SJSA1 (cell line): ENCODE data around the gene PPFIA2. TPM values are rescaled to one million over a fixed set of nuclear protein-coding genes. Genes with fewer than 3 reads are reported as not detected.

ENCODE experiments used
- DNase-seq, 2 experiments: peaks; one replicate each; pipeline ENCODE4 v3.0.0-alpha.2; 2015 to 2020; ENCODE audit warnings: low spot score in 2 of 2, low read depth in 1 of 2
- H3K27ac ChIP-seq: fragments of 250-450 bp; sonication (Bioruptor Pico); 2 replicates; pipeline ENCODE4 v1.5.1; 2020; ENCODE audit warnings: mild to moderate bottlenecking, moderate library complexity
- H3K27me3 ChIP-seq: fragments of 250-450 bp; sonication (Bioruptor Pico); replicated peaks from 2 replicates; pipeline ENCODE4 v1.5.1; 2020; ENCODE audit warnings: mild to moderate bottlenecking, moderate library complexity
- H3K36me3 ChIP-seq: fragments of 250-450 bp; sonication (Bioruptor Pico); 2 replicates; pipeline ENCODE4 v1.5.1; 2020; ENCODE audit warnings: mild to moderate bottlenecking
- H3K4me1 ChIP-seq: fragments of 250-450 bp; sonication (Bioruptor Pico); replicated peaks from 2 replicates; pipeline ENCODE4 v1.6.1; 2021; ENCODE audit warnings: mild to moderate bottlenecking
- H3K4me3 ChIP-seq: fragments of 250-450 bp; sonication (Bioruptor Pico); 2 replicates; pipeline ENCODE4 v1.5.1; 2020; ENCODE audit warnings: mild to moderate bottlenecking
- H3K9me3 ChIP-seq: fragments of 250-450 bp; sonication (Bioruptor Pico); replicated peaks from 2 replicates; pipeline ENCODE4 v1.5.1; 2020; ENCODE audit warnings: mild to moderate bottlenecking
- total RNA-seq: library from RNA; depleted of rRNA; stranded (reverse); fragments of >200 nt; shearing (Covaris generic); gene quantifications from 2 replicates; pipeline ENCODE4 v1.2.3, GENCODE V29; 2014; rRNA removed

PPFIA2 gene
- total RNA-seq = 0.47 and 1.1 TPM in 2 replicates

- no peak within 1 kb of the TSS for H3K27ac ChIP-seq
- no peaks in the 10 kb centered on the region for H3K9me3 ChIP-seq
- peak within 1 kb of the TSS; percentile 33 for H3K4me3 ChIP-seq
- H3K27me3 ChIP-seq = peaks cover 34% of the 10 kb centered on the region
- peak in 1 of 2 experiments; percentile 5 for DNase-seq
- H3K36me3 ChIP-seq = no peaks in the 10 kb centered on the region
- peaks cover 8% of the 10 kb centered on the region; the same call in 1 of the 2 replicates for H3K4me1 ChIP-seq
Observed at GRCh38 chr12:81759190-81760051, at the start of gene PPFIA2. Gene PPFIA2 (minus strand): TSS chr12:81759350.

DNA sequence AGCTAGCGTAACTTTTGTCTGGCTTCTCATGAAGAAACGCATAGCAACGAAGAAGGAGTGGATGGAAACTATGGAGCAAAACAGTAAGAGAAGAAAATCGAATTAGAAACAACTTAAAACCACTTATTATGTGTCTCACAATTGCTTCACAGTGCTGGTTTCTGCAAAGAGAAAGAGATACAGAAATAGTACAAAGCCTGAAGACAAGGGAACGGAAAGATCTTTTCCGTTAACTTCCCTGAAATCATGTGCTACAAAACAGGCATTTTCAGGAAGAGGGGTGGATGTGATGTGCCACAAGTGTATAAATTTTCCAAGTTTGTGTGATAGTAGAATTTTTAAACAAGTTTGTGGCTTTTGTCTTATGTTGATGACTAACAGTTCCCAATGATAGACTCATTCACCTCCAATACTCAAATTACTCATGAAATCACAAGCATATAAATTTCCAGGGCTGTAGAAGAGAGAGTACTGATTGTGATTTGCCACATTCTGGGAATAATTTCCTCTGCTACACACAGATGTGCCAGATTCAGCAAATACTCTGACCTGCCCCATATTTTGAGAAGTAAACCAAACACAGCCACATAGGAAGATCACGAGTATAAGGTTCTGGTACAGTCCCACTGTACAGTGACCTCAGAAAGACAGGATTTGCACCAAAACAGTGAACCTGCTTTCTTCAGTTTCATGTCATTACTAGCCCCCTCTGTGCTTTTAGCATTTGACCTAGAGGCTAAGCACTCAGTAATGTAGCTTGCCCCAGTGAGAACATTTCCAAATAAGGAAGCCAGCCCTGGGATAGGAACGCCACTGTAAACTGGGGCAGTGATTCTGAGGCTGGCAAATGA, 41.4 kb upstream of the PPFIA2 start:
- H3K4me3 ChIP-seq = no peak overlapping the region
- H3K9me3 ChIP-seq = no peaks in the 10 kb centered on the region
- H3K27me3 ChIP-seq = no peaks in the 10 kb centered on the region
- DNase-seq = peak in 1 of 2 experiments; percentile 7
- H3K36me3 ChIP-seq = no peaks in the 10 kb centered on the region
- peaks cover 8% of the 10 kb centered on the region for H3K4me1 ChIP-seq
- no peak overlapping the region for H3K27ac ChIP-seq

DNA sequence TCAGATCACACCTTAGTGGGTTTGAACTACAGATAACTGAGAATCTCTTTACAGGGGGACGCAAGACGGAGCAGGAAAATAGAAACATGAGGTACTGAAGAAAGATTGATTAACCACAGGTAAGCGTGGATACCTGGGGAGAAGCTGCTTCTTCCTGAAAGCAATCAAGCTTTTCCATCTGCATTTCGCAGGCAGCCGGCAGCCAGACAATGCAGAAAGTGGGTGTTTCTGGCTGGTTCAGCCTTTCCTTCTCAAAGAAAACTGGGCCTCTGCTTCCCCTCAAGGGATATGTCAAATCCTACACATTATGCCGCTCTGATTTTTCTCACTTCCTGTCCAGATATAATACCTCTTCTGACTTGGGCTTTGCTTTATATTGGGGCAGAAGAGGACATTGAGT, 39.1 kb upstream of the PPFIA2 start:
- Histone ChIP-seq H3K9me3 (no peaks in the 10 kb centered on the region), H3K27ac (no peak overlapping the region), H3K36me3 (no peaks in the 10 kb centered on the region), H3K4me3 (no peak overlapping the region), H3K27me3 (no peaks in the 10 kb centered on the region), H3K4me1 (peaks cover 8% of the 10 kb centered on the region)
- no peak for DNase-seq

DNA sequence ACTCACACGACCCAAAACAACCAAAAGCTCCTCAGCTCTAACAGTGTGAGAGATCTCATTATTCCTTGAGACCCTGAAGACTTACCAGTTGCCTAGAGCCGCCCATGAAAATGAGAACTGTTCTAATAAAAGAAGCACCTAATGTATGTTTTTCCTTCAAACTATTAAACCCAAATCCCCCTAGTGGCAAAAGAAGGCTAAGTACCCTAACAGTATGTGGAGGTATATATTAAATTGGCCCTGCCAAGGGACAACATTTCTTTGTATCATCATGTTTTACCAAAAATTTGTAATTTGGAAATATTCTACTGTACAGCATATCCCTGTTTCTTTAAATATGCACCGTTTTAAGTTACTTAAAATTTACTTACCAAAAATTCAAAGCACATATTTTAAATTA, 38.0 kb upstream of the PPFIA2 start:
- Histone ChIP-seq H3K27ac (no peak overlapping the region), H3K9me3 (no peaks in the 10 kb centered on the region), H3K36me3 (no peaks in the 10 kb centered on the region), H3K27me3 (no peaks in the 10 kb centered on the region), H3K4me1 (peaks cover 8% of the 10 kb centered on the region), H3K4me3 (no peak overlapping the region)
- DNase-seq = no peak

DNA sequence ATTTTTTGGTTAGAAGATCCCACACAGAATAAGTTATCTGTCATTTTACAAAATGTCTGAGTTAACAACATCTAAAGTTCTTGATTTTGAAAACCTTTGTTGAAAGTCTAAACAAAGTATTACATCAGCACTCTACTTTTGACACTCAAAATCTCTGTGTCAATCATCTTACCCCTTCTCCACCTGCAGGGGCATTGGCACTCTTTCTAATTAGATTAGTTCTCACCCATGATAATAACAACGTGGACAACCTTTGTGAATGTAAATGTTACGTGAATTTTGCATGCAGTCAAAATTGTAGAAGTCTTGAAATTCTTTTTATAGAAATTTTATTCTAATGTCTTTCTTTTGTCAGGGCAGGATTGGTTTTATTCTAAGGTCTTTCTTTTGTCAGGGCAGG, 33.5 kb upstream of the PPFIA2 start:
- H3K27ac ChIP-seq = no peak overlapping the region
- no peaks in the 10 kb centered on the region for H3K9me3 ChIP-seq
- H3K4me1 ChIP-seq = no peaks in the 10 kb centered on the region
- no peak overlapping the region for H3K4me3 ChIP-seq
- no peaks in the 10 kb centered on the region for H3K27me3 ChIP-seq
- no peaks in the 10 kb centered on the region for H3K36me3 ChIP-seq
- no peak for DNase-seq

DNA sequence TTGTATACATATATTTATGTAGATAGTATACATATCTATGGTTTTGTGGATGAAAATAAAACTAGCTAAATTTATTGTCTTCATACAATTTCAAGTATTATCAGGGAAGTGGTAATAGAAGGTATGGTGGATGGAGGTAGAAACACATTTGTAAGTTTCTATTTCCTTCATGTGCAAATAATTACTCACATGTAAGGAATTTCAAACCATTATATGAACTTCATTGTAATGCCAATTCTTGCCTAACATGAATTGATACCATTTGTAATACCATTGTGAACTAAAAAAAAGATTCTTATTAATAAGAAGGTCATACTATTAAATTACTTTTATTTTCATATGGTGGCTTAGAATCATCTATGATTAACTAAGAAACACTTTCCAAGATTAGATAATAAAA, 20.1 kb upstream of the PPFIA2 start:
- no peak overlapping the region for H3K4me3 ChIP-seq
- H3K9me3 ChIP-seq = no peaks in the 10 kb centered on the region
- H3K27ac ChIP-seq = no peak overlapping the region
- no peak for DNase-seq
- H3K4me1 ChIP-seq = no peaks in the 10 kb centered on the region
- no peaks in the 10 kb centered on the region for H3K27me3 ChIP-seq
- no peaks in the 10 kb centered on the region for H3K36me3 ChIP-seq

GRCh38 chr12:81778719-81779118, 19.6 kb upstream of the PPFIA2 start:
- no peaks in the 10 kb centered on the region for H3K9me3 ChIP-seq
- no peaks in the 10 kb centered on the region for H3K36me3 ChIP-seq
- no peaks in the 10 kb centered on the region for H3K4me1 ChIP-seq
- H3K27ac ChIP-seq = no peak overlapping the region
- no peaks in the 10 kb centered on the region for H3K27me3 ChIP-seq
- no peak for DNase-seq
- H3K4me3 ChIP-seq = no peak overlapping the region

DNA sequence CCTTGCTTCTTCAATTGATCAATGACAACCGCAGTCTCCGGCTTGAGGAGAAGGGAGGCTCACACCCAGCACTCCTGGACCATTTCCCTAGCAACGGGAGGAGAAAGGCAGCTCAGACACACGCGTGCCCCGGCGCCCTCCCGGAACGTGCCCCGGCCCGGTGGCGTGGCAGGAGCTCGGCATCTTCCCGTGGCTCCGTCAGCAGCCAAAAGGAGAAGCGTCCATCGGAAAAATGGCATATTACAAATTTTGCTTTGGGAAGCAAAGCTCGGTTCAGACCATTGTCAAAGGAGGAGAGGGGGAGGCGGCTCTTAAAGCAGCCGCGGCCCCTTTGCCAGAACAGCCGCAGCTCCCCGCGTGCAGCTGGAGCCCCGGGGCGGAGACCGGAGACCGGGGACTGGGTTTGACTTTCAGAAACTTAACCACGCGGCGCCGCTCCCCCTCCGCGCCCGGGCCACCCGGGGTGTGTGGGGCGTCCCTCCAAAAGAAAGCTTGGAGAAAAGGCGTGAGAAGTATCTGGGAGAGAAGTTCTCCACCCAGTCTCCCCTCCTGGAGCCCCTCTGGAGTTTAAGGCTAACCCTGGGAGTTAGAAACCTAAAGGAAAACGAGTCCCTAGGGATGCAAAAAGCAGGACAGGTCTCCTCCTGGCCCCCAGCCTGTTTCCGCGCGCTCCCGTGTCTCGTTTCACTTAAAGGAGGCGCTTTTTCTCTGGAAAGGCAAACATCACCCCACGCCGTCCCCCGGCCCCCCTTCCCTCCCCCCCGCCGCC, 545 bp downstream of the PPFIA2 start:
- no peaks in the 10 kb centered on the region for H3K9me3 ChIP-seq
- DNase-seq = peak; percentile 41 to 42

GRCh38 chr12:81757731-81758365, 1.3 kb downstream of the PPFIA2 start:
- no peak for DNase-seq
- Histone ChIP-seq H3K4me3 (no peak overlapping the region; the same call in 1 of the 2 replicates), H3K36me3 (no peaks in the 10 kb centered on the region)

More for the DNA sequence above, 545 bp downstream of the PPFIA2 start:
- Histone ChIP-seq H3K4me3 (peak overlapping the region; percentile 33), H3K27ac (no peak overlapping the region), H3K36me3 (no peaks in the 10 kb centered on the region), H3K27me3 (peaks cover 36% of the 10 kb centered on the region), H3K4me1 (peaks cover 8% of the 10 kb centered on the region; the same call in 1 of the 2 replicates)

DNA sequence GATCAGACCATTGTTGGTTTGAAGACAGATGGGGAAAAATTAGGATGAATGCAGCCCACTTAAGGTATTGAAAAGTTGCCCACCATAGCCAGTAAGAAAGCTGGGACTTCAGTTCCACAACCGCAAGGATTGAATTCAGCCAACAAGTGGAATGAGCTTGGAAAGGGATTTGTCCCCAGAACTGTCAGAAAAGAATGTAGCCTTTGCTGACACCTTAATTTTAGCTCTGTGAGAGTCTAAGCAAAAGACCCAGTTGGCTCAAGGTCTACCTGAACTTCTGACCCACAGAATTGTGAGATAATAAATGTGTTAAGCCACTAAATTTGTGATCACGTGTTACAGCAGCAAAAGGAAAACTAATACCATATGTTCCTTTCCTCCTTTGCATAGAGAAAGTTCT, 29.4 kb downstream of the PPFIA2 start:
- DNase-seq = no peak
- H3K4me3 ChIP-seq = no peak overlapping the region
- no peak overlapping the region for H3K27ac ChIP-seq
- no peaks in the 10 kb centered on the region for H3K27me3 ChIP-seq
- no peaks in the 10 kb centered on the region for H3K36me3 ChIP-seq
- H3K9me3 ChIP-seq = no peaks in the 10 kb centered on the region
- no peaks in the 10 kb centered on the region for H3K4me1 ChIP-seq

More at GRCh38 chr12:81757731-81758365, 1.3 kb downstream of the PPFIA2 start:
- Histone ChIP-seq H3K27me3 (peaks cover 36% of the 10 kb centered on the region), H3K9me3 (no peaks in the 10 kb centered on the region), H3K27ac (no peak overlapping the region), H3K4me1 (peaks cover 8% of the 10 kb centered on the region; the same call in 1 of the 2 replicates)

DNA sequence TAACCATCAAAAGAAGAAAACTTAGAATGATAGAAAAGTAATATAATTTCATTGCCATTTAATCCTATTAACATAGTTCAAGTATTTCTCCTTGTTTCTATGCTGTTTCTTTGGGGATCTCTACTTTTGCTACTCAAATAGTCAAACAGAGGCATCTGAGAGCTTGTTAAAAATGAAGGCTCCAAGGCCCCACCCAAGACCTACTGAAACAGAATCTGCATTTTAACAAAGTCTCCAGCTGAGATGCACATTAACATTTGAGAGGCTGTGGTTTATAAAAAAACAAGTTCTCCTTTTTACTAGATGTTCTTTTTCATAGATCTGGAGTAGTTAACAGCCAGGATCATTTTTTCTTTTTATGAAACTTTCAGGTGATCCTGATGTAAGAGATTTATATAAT, 31.8 kb downstream of the PPFIA2 start:
- H3K4me1 ChIP-seq = no peaks in the 10 kb centered on the region
- no peak overlapping the region for H3K27ac ChIP-seq
- H3K36me3 ChIP-seq = no peaks in the 10 kb centered on the region
- H3K9me3 ChIP-seq = no peaks in the 10 kb centered on the region
- no peak overlapping the region for H3K4me3 ChIP-seq
- no peak for DNase-seq
- H3K27me3 ChIP-seq = no peaks in the 10 kb centered on the region

DNA sequence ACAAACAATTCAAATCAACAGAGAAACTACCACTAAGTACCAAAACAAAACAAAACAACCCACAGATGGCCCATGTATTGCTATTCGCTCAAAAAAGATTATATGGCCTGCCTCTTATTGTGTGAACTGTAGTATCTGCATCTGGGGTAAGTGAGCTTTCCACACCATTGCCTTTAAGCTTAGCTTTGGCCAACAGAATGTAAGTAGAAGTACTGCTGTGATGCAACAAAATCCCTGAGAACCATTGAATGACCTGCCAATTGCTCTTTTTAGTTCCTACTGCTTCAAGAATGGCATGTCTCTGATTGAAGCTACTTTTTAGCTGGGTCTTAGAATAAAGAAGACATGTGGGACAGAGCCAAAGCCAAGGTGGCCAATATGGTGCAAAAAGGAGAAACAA, 32.5 kb downstream of the PPFIA2 start:
- Histone ChIP-seq H3K4me3 (no peak overlapping the region), H3K36me3 (no peaks in the 10 kb centered on the region), H3K9me3 (no peaks in the 10 kb centered on the region), H3K27ac (no peak overlapping the region), H3K27me3 (no peaks in the 10 kb centered on the region), H3K4me1 (no peaks in the 10 kb centered on the region)
- no peak for DNase-seq

GRCh38 chr12:81723361-81723760, 35.8 kb downstream of the PPFIA2 start:
- Histone ChIP-seq H3K27ac (no peak overlapping the region), H3K4me3 (no peak overlapping the region), H3K36me3 (no peaks in the 10 kb centered on the region), H3K9me3 (no peaks in the 10 kb centered on the region), H3K27me3 (no peaks in the 10 kb centered on the region), H3K4me1 (no peaks in the 10 kb centered on the region)
- DNase-seq = no peak
